Brain microvascular endothelial cell (primary cell): ENCODE measurements around the gene RAB13.

ENCODE experiments used
- DNase-seq: peaks from one replicate; pipeline ENCODE4 v3.0.0-alpha.2; 2020
- H3K27ac ChIP-seq: fragments of 250-450 bp; sonication (Bioruptor Pico); 2 replicates; pipeline ENCODE4 v1.5.1; 2020; ENCODE audit warnings: mild to moderate bottlenecking, moderate library complexity
- H3K27me3 ChIP-seq: fragments of 250-450 bp; sonication (Bioruptor Pico); replicated peaks from 2 replicates; pipeline ENCODE4 v1.5.1; 2020; ENCODE audit warnings: mild to moderate bottlenecking
- H3K36me3 ChIP-seq: fragments of 250-450 bp; sonication (Bioruptor Pico); replicated peaks from 2 replicates; pipeline ENCODE4 v1.5.1; 2020; ENCODE audit warnings: mild to moderate bottlenecking
- H3K4me3 ChIP-seq: 2 replicates; pipeline ENCODE4 v1.5.1; 2011; ENCODE audit warnings: low read depth, mild to moderate bottlenecking, control low read depth, low read length, moderate library complexity
- CTCF ChIP-seq: IDR thresholded peaks from 2 replicates; pipeline ENCODE4 v1.5.1; 2011; ENCODE audit warnings: low read depth, mild to moderate bottlenecking, moderate library complexity, low read length, control low read depth, inconsistent platforms; ENCODE audit errors: missing control alignments
- in situ Hi-C: cut with HindIII; loops from 2 replicates; pipeline ENCODE4 v1.10.0; 2017; ENCODE audit warnings: low sequenced_read_pairs, low pct_ligation_motif_present

Gene RAB13

GRCh38 chr1:153937331-153937730 is 48.8 kb downstream of the RAB13 start:
- peaks cover 50% of the 10 kb centered on the region for H3K36me3 ChIP-seq
- no peak for DNase-seq
- no peak for TF ChIP-seq CTCF
- H3K27me3 ChIP-seq, result no peaks in the 10 kb centered on the region
- no peak overlapping the region for H3K27ac ChIP-seq
- H3K4me3 ChIP-seq, result no peak overlapping the region
- in situ Hi-C loops, result no loop called here

DNA sequence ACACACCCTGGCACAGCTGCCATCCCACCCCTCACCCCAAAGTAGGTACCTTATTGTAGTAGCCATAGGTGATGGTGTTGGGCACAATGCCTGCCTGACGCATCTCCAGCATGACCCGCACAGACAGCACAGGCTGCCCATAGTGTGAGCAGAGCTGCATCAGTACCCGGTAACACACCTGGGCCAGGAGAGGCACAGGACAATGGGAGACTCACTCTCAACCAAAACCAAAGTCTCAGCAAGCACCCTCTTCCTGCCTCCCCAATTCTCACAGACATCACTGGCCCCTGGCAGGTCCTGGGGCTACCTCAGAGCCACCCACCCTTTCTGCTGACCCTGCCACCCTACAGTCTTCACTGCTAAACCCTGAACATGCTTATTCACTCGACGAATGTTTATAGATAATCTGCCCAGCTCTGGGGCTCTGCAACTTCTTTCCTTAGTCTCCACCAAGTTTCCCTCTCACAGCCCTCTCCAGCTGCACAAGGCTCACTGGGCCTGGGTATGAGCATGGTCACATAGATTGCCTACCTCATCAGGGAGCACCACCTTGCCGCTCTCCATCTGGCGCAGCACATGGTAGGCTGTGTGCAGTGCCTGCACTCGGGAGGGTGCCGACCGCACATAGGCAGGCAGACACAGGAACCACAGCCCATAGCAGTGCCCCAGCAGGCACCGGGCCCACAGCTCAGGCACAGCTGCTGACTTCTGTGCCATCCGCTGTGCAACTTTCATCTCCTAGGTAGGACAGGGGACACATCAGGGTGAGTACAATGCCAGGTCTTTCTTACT is 49.9 kb downstream of the RAB13 start:
- no peaks in the 10 kb centered on the region for H3K27me3 ChIP-seq
- no peak overlapping the region for H3K27ac ChIP-seq
- no peak for TF ChIP-seq CTCF
- H3K36me3 ChIP-seq, result peaks cover 52% of the 10 kb centered on the region
- in situ Hi-C loops, result no loop called here
- DNase-seq, result no peak
- H3K4me3 ChIP-seq, result no peak overlapping the region

GRCh38 chr1:153934746-153935145 is 51.4 kb downstream of the RAB13 start:
- in situ Hi-C loops, result no loop called here
- H3K4me3 ChIP-seq, result no peak overlapping the region
- TF ChIP-seq CTCF, result no peak
- H3K27ac ChIP-seq, result no peak overlapping the region
- no peak for DNase-seq
- H3K27me3 ChIP-seq, result no peaks in the 10 kb centered on the region
- peaks cover 52% of the 10 kb centered on the region for H3K36me3 ChIP-seq

- H3K4me3 ChIP-seq, result no peak overlapping the region
- peaks cover 52% of the 10 kb centered on the region for H3K36me3 ChIP-seq
- no peak for DNase-seq
- H3K27me3 ChIP-seq, result no peaks in the 10 kb centered on the region
- TF ChIP-seq CTCF, result no peak
- no peak overlapping the region for H3K27ac ChIP-seq
- in situ Hi-C loops, result no loop called here
Observed at GRCh38 chr1:153933955-153934354, 52.2 kb downstream of the RAB13 start.

GRCh38 chr1:153933430-153933829 is 52.7 kb downstream of the RAB13 start:
- H3K4me3 ChIP-seq, result no peak overlapping the region
- in situ Hi-C loops, result no loop called here

More at GRCh38 chr1:153933430-153933829, 52.7 kb downstream of the RAB13 start:
- DNase-seq, result no peak
- Histone ChIP-seq H3K27me3 (no peaks in the 10 kb centered on the region), H3K36me3 (peaks cover 52% of the 10 kb centered on the region), H3K27ac (no peak overlapping the region)
- TF ChIP-seq CTCF, result no peak
